ENCODE data around the gene PLA2R1.

DNA sequence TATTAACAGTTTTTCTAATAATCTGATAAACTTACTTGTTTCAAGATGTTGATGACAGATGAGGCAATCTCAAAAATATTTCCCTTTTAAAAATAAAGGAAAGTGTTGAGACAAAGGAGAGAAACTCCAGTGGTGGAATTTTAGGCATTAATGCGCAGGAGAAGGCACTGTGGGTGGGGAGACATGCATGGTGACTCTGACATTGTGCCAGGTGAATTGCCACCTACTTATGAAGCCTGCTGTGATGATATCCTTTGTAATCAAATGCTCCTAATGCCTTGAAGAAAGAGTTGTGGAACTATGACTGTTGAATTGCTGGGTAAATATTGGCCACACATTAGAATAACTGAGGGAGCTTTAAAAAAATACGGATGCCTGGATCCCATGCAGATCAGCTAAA lies 101.4 kb downstream of the PLA2R1 start:
- TF ChIP-seq, protein P1, sequence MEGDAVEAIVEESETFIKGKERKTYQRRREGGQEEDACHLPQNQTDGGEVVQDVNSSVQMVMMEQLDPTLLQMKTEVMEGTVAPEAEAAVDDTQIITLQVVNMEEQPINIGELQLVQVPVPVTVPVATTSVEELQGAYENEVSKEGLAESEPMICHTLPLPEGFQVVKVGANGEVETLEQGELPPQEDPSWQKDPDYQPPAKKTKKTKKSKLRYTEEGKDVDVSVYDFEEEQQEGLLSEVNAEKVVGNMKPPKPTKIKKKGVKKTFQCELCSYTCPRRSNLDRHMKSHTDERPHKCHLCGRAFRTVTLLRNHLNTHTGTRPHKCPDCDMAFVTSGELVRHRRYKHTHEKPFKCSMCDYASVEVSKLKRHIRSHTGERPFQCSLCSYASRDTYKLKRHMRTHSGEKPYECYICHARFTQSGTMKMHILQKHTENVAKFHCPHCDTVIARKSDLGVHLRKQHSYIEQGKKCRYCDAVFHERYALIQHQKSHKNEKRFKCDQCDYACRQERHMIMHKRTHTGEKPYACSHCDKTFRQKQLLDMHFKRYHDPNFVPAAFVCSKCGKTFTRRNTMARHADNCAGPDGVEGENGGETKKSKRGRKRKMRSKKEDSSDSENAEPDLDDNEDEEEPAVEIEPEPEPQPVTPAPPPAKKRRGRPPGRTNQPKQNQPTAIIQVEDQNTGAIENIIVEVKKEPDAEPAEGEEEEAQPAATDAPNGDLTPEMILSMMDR (IDR thresholded peaks at IDR 0.05; ENCODE audit: low read depth, low read length, poor library complexity, severe bottlenecking), result no peak
- no peak for TF ChIP-seq EZH2phosphoT487 (IDR thresholded peaks at IDR 0.05; ENCODE audit: borderline replicate concordance, low read length)
